Measurements from ENCODE around the gene UFC1. TPM values are rescaled to one million over a fixed set of nuclear protein-coding genes. Genes with fewer than 3 reads are reported as not detected.
A peak's percentile ranks its signal among the peaks of the same experiment; 100 is the strongest.

Gene UFC1
- total RNA-seq, 1 experiment from 2014 or later: 63.7 TPM

DNA sequence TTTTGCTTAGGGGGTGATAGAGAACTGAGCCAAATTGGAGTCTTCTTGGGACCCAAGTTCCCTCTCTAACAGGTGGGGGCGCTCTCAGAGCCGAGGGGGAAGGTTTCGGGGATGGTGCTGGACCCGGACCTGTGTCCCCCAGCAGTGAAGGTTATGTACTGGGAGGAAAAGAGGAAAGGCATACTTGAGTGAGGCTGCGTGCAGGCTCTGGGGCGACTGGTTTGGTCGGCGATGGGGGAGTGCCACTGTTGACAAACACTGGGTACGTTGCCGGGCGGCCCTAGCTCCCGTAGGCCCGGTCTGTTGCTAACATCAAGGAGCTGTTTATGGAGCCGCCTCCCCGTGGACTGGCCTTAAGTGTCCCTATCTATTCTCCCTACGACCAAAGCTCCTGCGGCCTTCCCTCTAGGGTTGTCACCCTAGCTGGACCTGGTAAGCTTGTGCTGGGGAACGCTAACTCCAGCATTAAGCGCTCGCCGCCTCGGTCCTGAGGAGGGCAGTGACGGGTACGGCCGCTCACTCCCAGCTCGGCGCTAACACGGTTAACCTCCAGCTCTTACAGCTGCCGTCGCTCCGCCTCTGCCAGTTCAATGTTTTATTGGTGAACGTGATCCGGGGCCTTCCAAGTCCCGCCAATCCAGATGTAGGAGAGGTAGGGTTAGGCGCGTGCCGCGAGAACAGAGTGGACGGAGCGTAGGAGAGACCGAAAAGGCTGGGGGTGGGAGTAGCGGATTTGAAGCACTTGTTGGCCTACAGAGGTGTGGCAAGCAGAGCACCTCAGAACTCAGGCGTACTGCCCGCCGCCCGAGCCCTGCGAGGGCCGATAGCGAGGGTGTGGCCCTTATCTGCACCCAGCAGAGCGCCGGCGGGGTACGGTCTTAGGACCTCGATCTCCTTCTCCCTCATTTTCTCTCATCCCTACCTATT is 12.2 kb downstream of the UFC1 start, which contains the start of gene PPOX (continued):
- TF ChIP-seq YY1 (IDR thresholded peaks at IDR 0.05; ENCODE audit: extremely low read depth, insufficient replicate concordance, low read depth, low read length): peak; percentile 60
- no peak for TF ChIP-seq EZH2 (IDR thresholded peaks at IDR 0.05)
- TF ChIP-seq SP1 (IDR thresholded peaks at IDR 0.05; ENCODE audit: low read depth): no peak
- no peak for TF ChIP-seq ELF1 (IDR thresholded peaks at IDR 0.05; ENCODE audit: borderline replicate concordance, low read depth)
- no peak for TF ChIP-seq JUND (IDR thresholded peaks at IDR 0.05)
- TF ChIP-seq SRF (IDR thresholded peaks at IDR 0.05; ENCODE audit: low read depth): no peak

DNA sequence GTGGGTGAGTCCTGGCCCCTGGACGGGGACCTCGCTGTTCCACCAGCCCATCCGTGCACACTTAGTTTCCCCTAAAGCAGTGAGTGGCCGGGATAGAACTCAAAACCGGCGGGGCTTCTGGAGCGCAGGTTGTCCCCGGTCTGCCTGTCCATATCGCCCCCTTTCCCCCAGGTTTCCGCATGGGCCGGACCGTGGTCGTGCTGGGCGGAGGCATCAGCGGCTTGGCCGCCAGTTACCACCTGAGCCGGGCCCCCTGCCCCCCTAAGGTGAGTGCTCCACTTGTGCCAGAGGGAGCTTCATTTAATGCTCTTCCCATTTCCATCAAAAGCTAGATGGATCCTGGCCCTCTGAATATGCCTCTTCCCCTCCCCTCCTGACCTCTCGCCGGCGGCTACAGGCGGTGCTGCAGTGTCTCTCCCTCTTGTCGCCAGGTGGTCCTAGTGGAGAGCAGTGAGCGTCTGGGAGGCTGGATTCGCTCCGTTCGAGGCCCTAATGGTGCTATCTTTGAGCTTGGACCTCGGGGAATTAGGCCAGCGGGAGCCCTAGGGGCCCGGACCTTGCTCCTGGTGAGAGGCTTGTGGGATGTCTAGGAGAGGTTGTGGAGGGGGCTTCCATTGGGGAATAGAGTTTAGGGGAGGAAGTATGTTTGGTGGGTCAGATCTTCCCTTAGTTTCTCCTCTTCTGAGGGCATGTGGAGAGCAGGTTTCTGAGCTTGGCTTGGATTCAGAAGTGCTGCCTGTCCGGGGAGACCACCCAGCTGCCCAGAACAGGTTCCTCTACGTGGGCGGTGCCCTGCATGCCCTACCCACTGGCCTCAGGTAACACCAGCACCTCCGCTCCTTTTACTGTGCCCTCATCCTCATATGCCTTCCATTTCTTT is 13.1 kb downstream of the UFC1 start:
- no peak for DNase-seq (ENCODE audit: low read depth, low spot score)
- H3K36me3 ChIP-seq (ENCODE audit: control insufficient read depth in 1 of 2, insufficient read depth in 2 of 2, low read length in 2 of 2): peaks cover 11 to 33% of the 10 kb centered on the region in 2 experiments; a peak in 2 of 4 replicates

More for the DNA sequence above, 13.1 kb downstream of the UFC1 start:
- H3K79me2 ChIP-seq (ENCODE audit: insufficient read depth, low read length): no peaks in the 10 kb centered on the region; the same call in 1 of the 2 replicates
- intact Hi-C loops (cut with micrococcal nuclease): no loop called here
- no peak overlapping the region for H2AFZ ChIP-seq (ENCODE audit: low read depth, low read length, poor library complexity, severe bottlenecking)
- ChIA-PET RAD21 (ENCODE audit: low non-redundant PET in 1 of 2, low total read pairs in 2 of 2, uncharacterized antibody in 2 of 2, unreplicated experiment in 2 of 2) (no interaction called here), POLR2A (interaction anchor here (0.7 to 3.1 kb wide), 14 partner anchors 9 to 215 kb away, joined by 3 to 24 read pairs (median 6); partner anchors contain the start of genes B4GALT3, DEDD, NDUFS2 and NIT1), CTCF (interaction anchor here (0.8 to 2.8 kb wide), 9 partner anchors 10 to 575 kb away, joined by 3 to 10 read pairs (median 7); partner anchors contain the start of genes B4GALT3, DEDD, NDUFS2 and TOMM40L)
- H3K9me2 ChIP-seq (ENCODE audit: insufficient read depth): no peaks in the 10 kb centered on the region
- peak overlapping the region; percentile 82 for H3K9ac ChIP-seq (ENCODE audit: low read length)
- H3K9me3 ChIP-seq (ENCODE audit: control insufficient read depth in 1 of 2, insufficient read depth in 1 of 2, low read depth in 1 of 2, low read length in 2 of 2): no peaks in the 10 kb centered on the region
- peaks cover 3 to 31% of the 10 kb centered on the region in 2 experiments; a peak in 3 of 4 replicates for H3K4me1 ChIP-seq (ENCODE audit: control insufficient read depth in 1 of 2, insufficient read depth in 2 of 2, low read length in 2 of 2)
- H3K4me3 ChIP-seq (replicated peaks in 1 of 2; ENCODE audit: low read depth in 1 of 2, low read length in 2 of 2): peak overlapping the region; percentile 71 to 82
- H4K20me1 ChIP-seq (ENCODE audit: insufficient read depth): no peaks in the 10 kb centered on the region
- H3K4me2 ChIP-seq (ENCODE audit: low read length): peak overlapping the region; percentile 87
- peak; percentile 24 for ATAC-seq
- H3K27ac ChIP-seq (ENCODE audit: low read depth, low read length): peak overlapping the region; percentile 65
- TF ChIP-seq CEBPB (IDR thresholded peaks at IDR 0.05; ENCODE audit: low read depth) (no peak), SIN3A (IDR thresholded peaks at IDR 0.05; ENCODE audit: low read depth) (no peak), POLR2AphosphoS5 (IDR thresholded peaks at IDR 0.05; ENCODE audit: low read depth, low read length) (no peak)
- TF ChIP-seq, protein P1, sequence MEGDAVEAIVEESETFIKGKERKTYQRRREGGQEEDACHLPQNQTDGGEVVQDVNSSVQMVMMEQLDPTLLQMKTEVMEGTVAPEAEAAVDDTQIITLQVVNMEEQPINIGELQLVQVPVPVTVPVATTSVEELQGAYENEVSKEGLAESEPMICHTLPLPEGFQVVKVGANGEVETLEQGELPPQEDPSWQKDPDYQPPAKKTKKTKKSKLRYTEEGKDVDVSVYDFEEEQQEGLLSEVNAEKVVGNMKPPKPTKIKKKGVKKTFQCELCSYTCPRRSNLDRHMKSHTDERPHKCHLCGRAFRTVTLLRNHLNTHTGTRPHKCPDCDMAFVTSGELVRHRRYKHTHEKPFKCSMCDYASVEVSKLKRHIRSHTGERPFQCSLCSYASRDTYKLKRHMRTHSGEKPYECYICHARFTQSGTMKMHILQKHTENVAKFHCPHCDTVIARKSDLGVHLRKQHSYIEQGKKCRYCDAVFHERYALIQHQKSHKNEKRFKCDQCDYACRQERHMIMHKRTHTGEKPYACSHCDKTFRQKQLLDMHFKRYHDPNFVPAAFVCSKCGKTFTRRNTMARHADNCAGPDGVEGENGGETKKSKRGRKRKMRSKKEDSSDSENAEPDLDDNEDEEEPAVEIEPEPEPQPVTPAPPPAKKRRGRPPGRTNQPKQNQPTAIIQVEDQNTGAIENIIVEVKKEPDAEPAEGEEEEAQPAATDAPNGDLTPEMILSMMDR (IDR thresholded peaks at IDR 0.05 in 2 of 3, conservative IDR thresholded peaks at IDR 0.05 in 1 of 3; ENCODE audit: borderline replicate concordance in 1 of 3, insufficient read depth in 1 of 3, low read depth in 2 of 3, low read length in 2 of 3): no peak
- TSS peak; percentile 39 for BruUV-seq (replicated peaks)
- no peaks in the 10 kb centered on the region for H3K27me3 ChIP-seq (ENCODE audit: insufficient read depth, low read length)
